Nephron progenitor cell (in vitro differentiated cells): ENCODE measurements around the gene TTLL11.

Experiments
- DNase-seq: peaks from one replicate; pipeline ENCODE4 v3.0.0; 2021
- H3K27ac Mint-ChIP-seq: 2 replicates; pipeline ENCODE4 v1.8.0; 2021; ENCODE audit warnings: mild to moderate bottlenecking, moderate library complexity, mixed read lengths
- H3K27me3 Mint-ChIP-seq: 2 replicates; pipeline ENCODE4 v1.8.0; 2021; ENCODE audit warnings: mild to moderate bottlenecking, low read depth, mixed read lengths; ENCODE audit not compliant: poor library complexity
- H3K36me3 Mint-ChIP-seq: 2 replicates; pipeline ENCODE4 v1.8.0; 2021; ENCODE audit warnings: low read depth, mixed read lengths
- H3K4me1 Mint-ChIP-seq: 2 replicates; pipeline ENCODE4 v1.8.0; 2021; ENCODE audit warnings: mixed read lengths
- H3K4me3 Mint-ChIP-seq: 2 replicates; pipeline ENCODE4 v1.8.0; 2021; ENCODE audit warnings: mild to moderate bottlenecking, moderate library complexity, mixed read lengths
- H3K9me3 Mint-ChIP-seq: 2 replicates; pipeline ENCODE4 v1.8.0; 2021; ENCODE audit warnings: mild to moderate bottlenecking, moderate library complexity, mixed read lengths
- CTCF ChIP-seq: fragments of 200-600 bp; sonication (generic); IDR thresholded peaks from 2 replicates; pipeline ENCODE4 v1.5.0; 2021; ENCODE audit warnings: antibody characterized with exemption

Gene TTLL11

GRCh38 chr9:122032346-122032745 is 60.8 kb downstream of the TTLL11 start:
- H3K9me3 Mint-ChIP-seq = no peaks in the 10 kb centered on the region
- no peaks in the 10 kb centered on the region for H3K36me3 Mint-ChIP-seq
- TF ChIP-seq CTCF = no peak
- H3K4me3 Mint-ChIP-seq = no peak overlapping the region
- DNase-seq = no peak
- H3K27me3 Mint-ChIP-seq = no peaks in the 10 kb centered on the region
- no peak overlapping the region for H3K27ac Mint-ChIP-seq
- H3K4me1 Mint-ChIP-seq = peaks cover 19% of the 10 kb centered on the region

DNA sequence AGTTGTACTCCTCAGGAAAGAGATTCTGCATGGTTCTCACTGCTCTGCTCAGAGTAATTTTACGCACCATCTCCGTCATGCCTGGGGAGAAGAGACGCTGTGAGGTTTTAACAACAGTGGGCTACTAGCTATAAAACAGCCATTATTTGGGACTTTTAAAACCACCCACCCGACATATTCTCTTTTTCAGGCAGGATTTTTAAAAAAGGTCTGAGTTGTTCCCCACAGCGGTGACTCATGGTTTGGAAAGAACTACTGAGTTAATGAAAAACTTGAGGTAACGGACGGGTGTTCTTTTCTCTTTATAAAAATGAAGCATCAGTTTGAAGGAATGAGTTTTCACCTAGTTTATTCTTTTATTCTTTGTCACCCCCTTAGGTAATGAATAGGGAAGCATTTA is 61.3 kb downstream of the TTLL11 start:
- Mint-ChIP-seq H3K27ac (peak overlapping the region; percentile 41), H3K4me1 (peaks cover 19% of the 10 kb centered on the region), H3K4me3 (no peak overlapping the region), H3K27me3 (peaks cover 4% of the 10 kb centered on the region), H3K36me3 (no peaks in the 10 kb centered on the region), H3K9me3 (peaks cover 5% of the 10 kb centered on the region)
- no peak for TF ChIP-seq CTCF
- no peak for DNase-seq

DNA sequence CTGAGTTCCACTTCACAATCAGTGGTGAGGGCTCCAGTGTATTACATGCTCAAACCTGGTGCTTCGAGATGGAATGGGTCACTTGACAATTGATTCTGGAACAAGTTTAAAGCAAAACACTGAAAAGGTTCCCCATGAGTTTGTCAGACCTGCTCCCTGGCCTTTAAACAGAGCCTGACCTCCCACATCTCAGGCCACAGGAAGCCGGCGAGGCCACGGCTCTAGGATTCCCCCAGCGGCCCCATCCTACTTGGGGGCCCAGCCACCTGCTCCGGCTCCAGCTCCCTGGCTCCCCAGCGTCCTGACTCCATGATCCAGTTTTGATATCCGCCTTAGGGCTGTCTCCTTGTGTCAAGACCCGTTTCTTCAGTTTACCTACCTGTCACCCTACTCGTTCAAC is 62.0 kb downstream of the TTLL11 start:
- Mint-ChIP-seq H3K27me3 (peaks cover 4% of the 10 kb centered on the region), H3K27ac (peak overlapping the region; percentile 41), H3K36me3 (no peaks in the 10 kb centered on the region), H3K4me1 (peaks cover 19% of the 10 kb centered on the region), H3K9me3 (peaks cover 5% of the 10 kb centered on the region), H3K4me3 (no peak overlapping the region)
- TF ChIP-seq CTCF = no peak
- DNase-seq = no peak

DNA sequence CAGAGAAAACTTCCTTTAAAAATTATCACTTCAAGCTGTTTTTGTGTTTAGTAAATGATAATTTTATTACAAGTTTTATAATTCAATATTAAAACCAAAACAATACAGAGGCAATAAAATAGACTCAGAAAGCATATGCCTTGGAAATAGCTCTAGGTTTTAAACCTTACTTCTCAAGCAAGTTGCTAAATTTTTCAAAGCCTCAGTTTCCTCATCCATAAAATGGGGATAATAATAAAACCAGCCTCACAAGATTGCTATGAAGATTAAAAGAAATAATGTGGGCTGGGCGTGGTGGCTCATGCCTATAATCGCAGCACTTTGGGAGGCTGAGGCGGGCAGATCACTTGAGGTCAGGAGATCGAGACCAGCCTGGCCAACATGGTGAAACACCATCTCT is 62.8 kb downstream of the TTLL11 start:
- no peak overlapping the region for H3K27ac Mint-ChIP-seq
- H3K4me1 Mint-ChIP-seq = peaks cover 19% of the 10 kb centered on the region
- no peak for DNase-seq
- no peak overlapping the region for H3K4me3 Mint-ChIP-seq
- no peaks in the 10 kb centered on the region for H3K36me3 Mint-ChIP-seq
- H3K27me3 Mint-ChIP-seq = peaks cover 4% of the 10 kb centered on the region
- peaks cover 5% of the 10 kb centered on the region for H3K9me3 Mint-ChIP-seq
- TF ChIP-seq CTCF = no peak

GRCh38 chr9:122029898-122030297 is 63.2 kb downstream of the TTLL11 start:
- Mint-ChIP-seq H3K36me3 (no peaks in the 10 kb centered on the region), H3K9me3 (peaks cover 5% of the 10 kb centered on the region), H3K4me3 (no peak overlapping the region), H3K27me3 (peaks cover 4% of the 10 kb centered on the region), H3K4me1 (peaks cover 19% of the 10 kb centered on the region), H3K27ac (no peak overlapping the region)
- DNase-seq = no peak
- TF ChIP-seq CTCF = no peak

GRCh38 chr9:122028089-122028488 is 65.0 kb downstream of the TTLL11 start:
- Mint-ChIP-seq H3K4me3 (no peak overlapping the region), H3K4me1 (peaks cover 14% of the 10 kb centered on the region), H3K36me3 (no peaks in the 10 kb centered on the region), H3K27me3 (peaks cover 4% of the 10 kb centered on the region), H3K9me3 (peaks cover 16% of the 10 kb centered on the region), H3K27ac (no peak overlapping the region)
- TF ChIP-seq CTCF = no peak
- DNase-seq = no peak
